RWPE1 (cell line): Measurements from ENCODE around the gene CHRM5.

Source experiments
- CTCF ChIA-PET: fragments of 350-600 bp; sonication (Branson Sonifier 250); formaldehyde crosslinking; extraction: SDS; loops from one replicate; lab custom pipeline; 2021; lab: Yijun Ruan, JAX
- POLR2A ChIA-PET: fragments of 400-600 bp; formaldehyde crosslinking; extraction: SDS; loops from one replicate; lab custom pipeline; 2020; ENCODE audit warnings: antibody characterized with exemption; ENCODE audit not compliant: low non-redundant PET; lab: Yijun Ruan, JAX
- DNase-seq: peaks from one replicate; pipeline ENCODE4 v3.0.0; 2012; ENCODE audit warnings: low spot score
- H3K27ac ChIP-seq: fragments of 450-650 bp; 2 replicates; pipeline ENCODE4 v1.5.1; 2017
- TF ChIP-seq, protein P1 (sequence below): fragments of 450-650 bp; conservative IDR thresholded peaks from 2 replicates; pipeline ENCODE4 v1.5.1; 2017; ENCODE audit warnings: low read depth, mild to moderate bottlenecking

CHRM5 gene

DNA sequence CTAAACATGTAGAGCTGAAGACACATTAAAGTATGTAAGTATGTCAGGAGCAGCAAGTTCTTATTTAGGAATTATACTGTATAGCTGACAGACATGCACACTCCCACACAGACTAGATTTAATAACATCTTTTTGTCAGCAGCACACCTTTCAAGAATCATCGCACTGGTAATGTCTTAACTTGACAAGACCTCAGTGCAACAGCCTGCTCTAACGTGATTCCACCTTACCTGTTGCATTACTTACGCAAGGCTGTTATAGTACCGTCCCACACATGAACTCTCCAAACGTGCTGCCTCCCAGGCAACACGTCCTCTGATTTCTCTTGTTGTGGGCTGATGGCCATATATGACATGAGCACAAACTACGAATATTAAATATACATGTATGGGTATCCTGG lies 11.9 kb downstream of the CHRM5 start:
- CTCF ChIA-PET = interaction anchor here (0.6 to 1.0 kb wide), 2 partner anchors 12 to 129 kb away, joined by 3 to 4 read pairs; no protein-coding TSS in a partner anchor
- H3K27ac ChIP-seq = no peak overlapping the region
- TF ChIP-seq, protein P1, sequence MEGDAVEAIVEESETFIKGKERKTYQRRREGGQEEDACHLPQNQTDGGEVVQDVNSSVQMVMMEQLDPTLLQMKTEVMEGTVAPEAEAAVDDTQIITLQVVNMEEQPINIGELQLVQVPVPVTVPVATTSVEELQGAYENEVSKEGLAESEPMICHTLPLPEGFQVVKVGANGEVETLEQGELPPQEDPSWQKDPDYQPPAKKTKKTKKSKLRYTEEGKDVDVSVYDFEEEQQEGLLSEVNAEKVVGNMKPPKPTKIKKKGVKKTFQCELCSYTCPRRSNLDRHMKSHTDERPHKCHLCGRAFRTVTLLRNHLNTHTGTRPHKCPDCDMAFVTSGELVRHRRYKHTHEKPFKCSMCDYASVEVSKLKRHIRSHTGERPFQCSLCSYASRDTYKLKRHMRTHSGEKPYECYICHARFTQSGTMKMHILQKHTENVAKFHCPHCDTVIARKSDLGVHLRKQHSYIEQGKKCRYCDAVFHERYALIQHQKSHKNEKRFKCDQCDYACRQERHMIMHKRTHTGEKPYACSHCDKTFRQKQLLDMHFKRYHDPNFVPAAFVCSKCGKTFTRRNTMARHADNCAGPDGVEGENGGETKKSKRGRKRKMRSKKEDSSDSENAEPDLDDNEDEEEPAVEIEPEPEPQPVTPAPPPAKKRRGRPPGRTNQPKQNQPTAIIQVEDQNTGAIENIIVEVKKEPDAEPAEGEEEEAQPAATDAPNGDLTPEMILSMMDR = no peak
- POLR2A ChIA-PET = no interaction called here
- DNase-seq = no peak

DNA sequence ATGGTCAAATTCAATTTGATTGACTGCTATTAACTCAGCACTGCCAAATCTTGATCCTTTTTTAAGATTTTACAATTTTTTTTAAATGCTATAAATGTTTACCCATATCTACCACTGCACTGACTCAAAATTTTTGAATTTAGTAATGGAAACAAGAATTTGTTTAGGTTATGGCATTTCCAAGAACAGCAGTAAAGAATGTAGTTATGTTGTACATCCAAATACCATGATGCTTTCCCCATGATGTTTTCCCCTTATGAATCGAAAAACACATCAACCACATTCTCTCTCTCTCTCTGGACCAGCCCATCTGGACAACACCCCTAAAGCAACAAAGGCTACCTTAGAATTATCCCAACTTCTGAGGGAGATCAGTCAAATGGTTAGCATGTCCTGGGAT lies 14.2 kb downstream of the CHRM5 start:
- DNase-seq = no peak
- ChIA-PET POLR2A (no interaction called here), CTCF (no interaction called here)
- no peak overlapping the region for H3K27ac ChIP-seq
- TF ChIP-seq, protein P1 = no peak

- no peak overlapping the region for H3K27ac ChIP-seq
- no peak for DNase-seq
- POLR2A ChIA-PET = no interaction called here
- TF ChIP-seq, protein P1 = no peak
- CTCF ChIA-PET = no interaction called here
Observed at GRCh38 chr15:33985287-33985686, 17.0 kb downstream of the CHRM5 start.

GRCh38 chr15:33985751-33986150 lies 17.5 kb downstream of the CHRM5 start:
- DNase-seq = no peak
- no peak overlapping the region for H3K27ac ChIP-seq
- TF ChIP-seq, protein P1 = no peak
- CTCF ChIA-PET = no interaction called here
- POLR2A ChIA-PET = no interaction called here

DNA sequence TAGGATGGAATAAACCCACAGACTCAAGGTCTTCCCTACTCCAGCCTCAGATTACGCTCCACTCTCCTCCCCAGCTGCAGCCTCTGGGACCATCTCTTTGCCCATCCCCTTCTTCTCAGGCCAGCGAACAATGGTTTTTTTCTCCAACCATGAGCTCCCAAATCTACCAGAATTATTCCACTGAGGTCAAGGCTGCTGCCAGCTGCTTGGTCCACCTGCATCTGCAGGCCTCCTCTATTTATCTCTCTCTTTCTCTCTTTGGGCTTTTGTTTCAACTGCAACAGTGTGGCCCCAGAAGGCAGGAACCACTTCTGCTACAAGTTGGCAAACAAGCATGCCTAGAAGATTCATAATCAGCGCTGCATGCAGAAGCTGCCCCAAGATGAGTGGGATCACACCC lies 19.1 kb downstream of the CHRM5 start:
- ChIA-PET CTCF (no interaction called here), POLR2A (no interaction called here)
- DNase-seq = no peak
- H3K27ac ChIP-seq = no peak overlapping the region
- TF ChIP-seq, protein P1 = no peak

- ChIA-PET CTCF (no interaction called here), POLR2A (no interaction called here)
- H3K27ac ChIP-seq = no peak overlapping the region
- DNase-seq = no peak
- TF ChIP-seq, protein P1 = no peak
Observed at GRCh38 chr15:33988384-33988783, 20.1 kb downstream of the CHRM5 start.
